BE2C (cell line): ENCODE measurements around the gene RXRB.

Experiments used
- DNase-seq: peaks from one replicate; pipeline ENCODE4 v3.0.0-alpha.2; 2020
- H3K27me3 ChIP-seq: fragments of 250-450 bp; sonication (Bioruptor Pico); 2 replicates; pipeline ENCODE4 v1.5.1; 2020; ENCODE audit warnings: mild to moderate bottlenecking
- H3K36me3 ChIP-seq: fragments of 250-450 bp; sonication (Bioruptor Pico); 2 replicates; pipeline ENCODE4 v1.5.1; 2020; ENCODE audit warnings: mild to moderate bottlenecking
- H3K4me1 ChIP-seq: fragments of 250-450 bp; sonication (Bioruptor Pico); 2 replicates; pipeline ENCODE4 v1.5.1; 2020
- H3K4me3 ChIP-seq: 2 replicates; pipeline ENCODE4 v1.5.1; 2011; ENCODE audit warnings: low read depth, low read length
- H3K9me3 ChIP-seq: fragments of 250-450 bp; sonication (Bioruptor Pico); 2 replicates; pipeline ENCODE4 v1.5.1; 2020
- TF ChIP-seq, protein P1 (sequence below): IDR thresholded peaks from 2 replicates; pipeline ENCODE4 v1.5.1; 2012; ENCODE audit warnings: mild to moderate bottlenecking, low read depth, low read length

RXRB gene

DNA sequence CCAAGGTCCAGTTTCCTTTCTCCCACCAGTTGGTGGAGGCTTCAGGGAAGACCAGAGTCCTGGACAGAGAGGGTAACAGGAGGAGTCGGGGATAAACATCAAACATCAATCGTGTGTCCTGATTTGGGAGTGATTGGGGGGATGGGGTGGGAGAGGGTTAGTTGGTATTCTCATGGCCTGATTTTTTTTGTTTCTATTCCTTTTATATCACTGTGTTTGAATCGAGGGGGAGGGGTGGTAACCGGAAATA is 3.6 kb upstream of the RXRB start:
- H3K4me3 ChIP-seq = no peak overlapping the region
- DNase-seq = no peak
- no peaks in the 10 kb centered on the region; the same call in 1 of the 2 replicates for H3K4me1 ChIP-seq

DNA sequence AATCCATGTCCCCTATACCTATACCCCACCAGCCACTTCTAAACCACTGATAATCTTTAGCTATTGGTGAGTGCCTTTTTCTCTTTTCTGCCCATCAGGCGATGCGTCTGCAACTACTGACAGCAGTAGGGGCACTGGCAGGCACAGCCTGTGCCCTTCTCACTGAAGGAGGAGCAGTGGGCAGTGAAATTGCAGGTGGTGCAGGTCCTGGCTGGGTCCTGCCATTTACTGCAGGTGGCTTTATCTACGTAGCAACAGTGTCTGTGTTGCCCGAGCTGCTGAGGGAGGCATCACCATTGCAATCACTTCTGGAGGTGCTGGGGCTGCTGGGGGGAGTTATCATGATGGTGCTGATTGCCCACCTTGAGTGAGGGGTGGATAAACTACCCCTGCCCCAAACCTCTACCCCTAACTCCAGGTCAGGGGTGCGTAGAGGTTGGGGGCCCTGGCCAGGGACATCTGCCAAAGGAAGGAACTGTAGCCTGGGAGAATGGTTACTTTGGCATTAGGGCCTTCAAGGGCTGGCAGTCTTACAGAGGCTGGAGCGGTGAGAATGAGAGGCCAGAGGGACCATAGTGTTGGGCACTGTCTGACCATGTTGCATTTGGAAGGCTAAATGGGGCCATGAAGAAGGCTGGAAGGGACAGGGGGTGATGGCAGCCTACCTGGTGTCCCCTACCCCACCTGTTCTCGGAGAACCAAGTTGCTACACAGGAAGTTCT is 3.1 kb upstream of the RXRB start:
- H3K4me3 ChIP-seq = no peak overlapping the region
- peaks cover 23% of the 10 kb centered on the region for H3K36me3 ChIP-seq
- H3K27me3 ChIP-seq = no peaks in the 10 kb centered on the region
- H3K9me3 ChIP-seq = no peaks in the 10 kb centered on the region
- TF ChIP-seq, protein P1, sequence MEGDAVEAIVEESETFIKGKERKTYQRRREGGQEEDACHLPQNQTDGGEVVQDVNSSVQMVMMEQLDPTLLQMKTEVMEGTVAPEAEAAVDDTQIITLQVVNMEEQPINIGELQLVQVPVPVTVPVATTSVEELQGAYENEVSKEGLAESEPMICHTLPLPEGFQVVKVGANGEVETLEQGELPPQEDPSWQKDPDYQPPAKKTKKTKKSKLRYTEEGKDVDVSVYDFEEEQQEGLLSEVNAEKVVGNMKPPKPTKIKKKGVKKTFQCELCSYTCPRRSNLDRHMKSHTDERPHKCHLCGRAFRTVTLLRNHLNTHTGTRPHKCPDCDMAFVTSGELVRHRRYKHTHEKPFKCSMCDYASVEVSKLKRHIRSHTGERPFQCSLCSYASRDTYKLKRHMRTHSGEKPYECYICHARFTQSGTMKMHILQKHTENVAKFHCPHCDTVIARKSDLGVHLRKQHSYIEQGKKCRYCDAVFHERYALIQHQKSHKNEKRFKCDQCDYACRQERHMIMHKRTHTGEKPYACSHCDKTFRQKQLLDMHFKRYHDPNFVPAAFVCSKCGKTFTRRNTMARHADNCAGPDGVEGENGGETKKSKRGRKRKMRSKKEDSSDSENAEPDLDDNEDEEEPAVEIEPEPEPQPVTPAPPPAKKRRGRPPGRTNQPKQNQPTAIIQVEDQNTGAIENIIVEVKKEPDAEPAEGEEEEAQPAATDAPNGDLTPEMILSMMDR = no peak
- DNase-seq = no peak
- no peaks in the 10 kb centered on the region; the same call in 1 of the 2 replicates for H3K4me1 ChIP-seq

More for the DNA sequence above, 3.6 kb upstream of the RXRB start:
- Histone ChIP-seq H3K36me3 (peaks cover 23% of the 10 kb centered on the region), H3K9me3 (no peaks in the 10 kb centered on the region), H3K27me3 (no peaks in the 10 kb centered on the region)
- TF ChIP-seq, protein P1 = no peak

DNA sequence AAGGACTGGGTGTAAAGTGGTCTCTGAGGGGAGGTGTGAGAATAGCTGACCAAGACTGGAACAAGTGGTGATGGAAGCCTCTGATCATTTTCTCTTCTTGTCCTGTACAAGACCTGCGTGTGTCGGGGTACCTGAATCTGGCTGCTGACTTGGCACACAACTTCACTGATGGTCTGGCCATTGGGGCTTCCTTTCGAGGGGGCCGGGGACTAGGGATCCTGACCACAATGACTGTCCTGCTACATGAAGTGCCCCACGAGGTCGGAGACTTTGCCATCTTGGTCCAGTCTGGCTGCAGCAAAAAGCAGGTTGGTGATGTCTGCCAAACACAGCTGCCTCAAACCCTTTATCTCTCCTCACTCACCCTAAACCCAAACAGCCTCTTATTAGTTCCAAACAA is 2.3 kb upstream of the RXRB start:
- DNase-seq = no peak
- no peaks in the 10 kb centered on the region; the same call in 1 of the 2 replicates for H3K4me1 ChIP-seq
- TF ChIP-seq, protein P1 = no peak
- H3K9me3 ChIP-seq = no peaks in the 10 kb centered on the region
- H3K27me3 ChIP-seq = no peaks in the 10 kb centered on the region
- H3K36me3 ChIP-seq = peaks cover 23% of the 10 kb centered on the region
- no peak overlapping the region for H3K4me3 ChIP-seq

DNA sequence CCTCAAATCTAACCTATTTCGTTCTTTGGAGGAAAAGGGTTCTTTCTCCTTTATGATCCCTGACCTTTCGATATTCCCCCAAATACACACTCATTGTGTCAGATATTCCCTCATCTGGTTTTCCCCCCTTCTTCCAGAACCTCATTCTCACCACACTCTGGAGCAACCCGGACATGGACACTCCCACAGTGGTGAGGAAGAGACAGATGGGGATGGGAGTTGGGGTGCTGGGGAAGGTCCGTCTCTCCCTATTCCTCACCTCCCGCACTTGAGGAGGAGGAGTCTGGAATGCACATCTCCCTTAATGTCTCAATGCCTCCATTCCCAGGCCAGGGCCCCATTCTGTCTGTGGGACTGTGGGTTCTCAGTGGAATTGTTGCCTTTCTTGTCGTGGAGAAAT is 1.5 kb upstream of the RXRB start:
- no peaks in the 10 kb centered on the region; the same call in 1 of the 2 replicates for H3K4me1 ChIP-seq
- TF ChIP-seq, protein P1 = no peak
- no peaks in the 10 kb centered on the region for H3K27me3 ChIP-seq
- H3K4me3 ChIP-seq = peak overlapping the region; percentile 81
- peaks cover 27% of the 10 kb centered on the region for H3K36me3 ChIP-seq
- H3K9me3 ChIP-seq = no peaks in the 10 kb centered on the region
- DNase-seq = no peak

DNA sequence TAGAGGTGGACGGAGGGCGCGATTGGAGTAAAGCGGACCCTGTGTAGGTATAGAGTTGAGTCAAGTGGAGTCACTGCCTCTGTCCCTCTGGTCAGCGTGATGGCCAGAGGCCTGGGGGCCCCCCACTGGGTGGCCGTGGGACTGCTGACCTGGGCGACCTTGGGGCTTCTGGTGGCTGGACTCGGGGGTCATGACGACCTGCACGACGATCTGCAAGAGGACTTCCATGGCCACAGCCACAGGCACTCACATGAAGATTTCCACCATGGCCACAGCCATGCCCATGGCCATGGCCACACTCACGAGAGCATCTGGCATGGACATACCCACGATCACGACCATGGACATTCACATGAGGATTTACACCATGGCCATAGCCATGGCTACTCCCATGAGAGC is 681 bp upstream of the RXRB start:
- TF ChIP-seq, protein P1 = no peak
- no peaks in the 10 kb centered on the region for H3K9me3 ChIP-seq
- no peak for DNase-seq
- no peaks in the 10 kb centered on the region for H3K27me3 ChIP-seq
- no peaks in the 10 kb centered on the region; the same call in 1 of the 2 replicates for H3K4me1 ChIP-seq
- peak overlapping the region; percentile 81 for H3K4me3 ChIP-seq
- H3K36me3 ChIP-seq = peaks cover 30% of the 10 kb centered on the region

DNA sequence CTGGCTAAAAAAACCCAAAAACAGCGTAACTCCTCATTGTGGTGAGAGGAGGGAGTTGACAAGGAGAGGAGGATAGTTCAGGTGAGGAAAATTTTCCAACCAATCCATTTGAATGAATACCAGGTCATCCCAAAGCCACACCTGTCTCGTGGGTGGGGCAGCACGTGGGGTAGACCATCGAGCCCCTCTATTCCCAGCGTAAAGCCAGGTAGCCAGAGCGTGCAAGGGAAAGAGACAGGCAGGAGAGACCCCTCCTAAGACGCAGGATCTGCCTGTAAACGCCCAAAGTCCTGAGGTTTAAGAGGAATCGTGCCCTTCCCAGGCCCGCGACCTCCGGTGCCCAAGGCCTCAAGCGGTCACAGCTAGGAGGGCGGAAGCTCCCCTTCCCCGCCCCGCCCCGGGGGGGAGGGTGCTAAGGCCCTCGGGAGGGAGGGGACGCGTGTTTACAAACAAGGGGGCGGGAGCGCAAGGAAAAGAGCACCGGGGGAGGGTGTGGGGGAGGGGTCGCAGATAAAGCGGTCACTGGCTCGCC is 712 bp downstream of the RXRB start:
- TF ChIP-seq, protein P1 = no peak
- H3K27me3 ChIP-seq = no peaks in the 10 kb centered on the region
- H3K9me3 ChIP-seq = no peaks in the 10 kb centered on the region
- no peak for DNase-seq
- H3K4me1 ChIP-seq = no peaks in the 10 kb centered on the region
- peak overlapping the region; percentile 81 for H3K4me3 ChIP-seq
- H3K36me3 ChIP-seq = peaks cover 40% of the 10 kb centered on the region
